NCI-H748 (cell line): Measurements from ENCODE around the gene CNOT2.
"Not testable (repeated sequence)": the region's sequence is repeated elsewhere in the genome, so short reads cannot be mapped to it uniquely, and the experiment has no call there.

Experiments
- DNase-seq: peaks from one replicate; lab custom pipeline; 2025; ENCODE audit not compliant: unreplicated experiment; lab: John Stamatoyannopoulos, UW

The CNOT2 gene

GRCh38 chr12:70364695-70365397, 121.6 kb downstream of the CNOT2 start:
- DNase-seq, result peak; percentile 40

- DNase-seq, result no peak
These were observed 122.1 kb downstream of the CNOT2 start for GRCh38 chr12:70365398-70365647.

- DNase-seq, result peak; percentile 89
These were observed 122.7 kb downstream of the CNOT2 start, which contains the start of gene KCNMB4 for GRCh38 chr12:70365648-70366518. Gene KCNMB4 (plus strand): TSS chr12:70366290. CDS start chr12:70366735, 445 bp downstream.

- peak; percentile 83 for DNase-seq
These were observed 123.5 kb downstream of the CNOT2 start for GRCh38 chr12:70366581-70367257.

- no peak for DNase-seq
These were observed 124.3 kb downstream of the CNOT2 start for GRCh38 chr12:70367258-70368141.

GRCh38 chr12:70372881-70373280, 129.6 kb downstream of the CNOT2 start:
- DNase-seq, result no peak

GRCh38 chr12:70379846-70380245, 136.6 kb downstream of the CNOT2 start:
- DNase-seq, result no peak

- no peak for DNase-seq
These were observed 140.3 kb downstream of the CNOT2 start for GRCh38 chr12:70383484-70383883.

- DNase-seq, result no peak
These were observed 140.7 kb downstream of the CNOT2 start for GRCh38 chr12:70383886-70384285.

GRCh38 chr12:70386771-70387170, 143.5 kb downstream of the CNOT2 start:
- no peak for DNase-seq

- no peak for DNase-seq
These were observed 146.4 kb downstream of the CNOT2 start for GRCh38 chr12:70389678-70390077.

- not testable (repeated sequence) for DNase-seq
These were observed 149.4 kb downstream of the CNOT2 start for GRCh38 chr12:70392631-70393030.

- DNase-seq, result no peak
These were observed 150.7 kb downstream of the CNOT2 start for GRCh38 chr12:70393787-70394499.

GRCh38 chr12:70398002-70398401, 154.8 kb downstream of the CNOT2 start:
- DNase-seq, result no peak

GRCh38 chr12:70398862-70399261, 155.6 kb downstream of the CNOT2 start:
- no peak for DNase-seq

GRCh38 chr12:70399311-70399710, 156.1 kb downstream of the CNOT2 start:
- DNase-seq, result no peak

- peak; percentile 82 for DNase-seq
These were observed 156.9 kb downstream of the CNOT2 start for GRCh38 chr12:70400124-70400523.

GRCh38 chr12:70402597-70402996, 159.4 kb downstream of the CNOT2 start:
- DNase-seq, result no peak

GRCh38 chr12:70403826-70404225, 160.6 kb downstream of the CNOT2 start:
- no peak for DNase-seq
